Activated T-helper 17 cell treated with anti-CD3 and anti-CD28 coated beads, Interleukin-2, amount 50 U/mL, for 72 hours (primary cell): ENCODE measurements around the gene CUL9. TPM values are rescaled to one million over a fixed set of nuclear protein-coding genes. Genes with fewer than 3 reads are reported as not detected.

Experiments
- ATAC-seq: fragments of 150-1000 bp; cut with Tn5 transposase; replicated peaks from 2 replicates; pipeline ENCODE4 v1.10.0; 2021; ENCODE audit warnings: mild to moderate bottlenecking, moderate library complexity
- H3K27ac Mint-ChIP-seq: one replicate; pipeline ENCODE4 v1.8.0; 2022; ENCODE audit warnings: mixed read lengths
- H3K27me3 Mint-ChIP-seq: one replicate; pipeline ENCODE4 v1.8.0; 2022; ENCODE audit warnings: mixed read lengths
- H3K36me3 Mint-ChIP-seq: one replicate; pipeline ENCODE4 v1.8.0; 2022; ENCODE audit warnings: low read depth, mild to moderate bottlenecking, mixed read lengths
- H3K4me1 Mint-ChIP-seq: one replicate; pipeline ENCODE4 v1.8.0; 2022; ENCODE audit warnings: mixed read lengths
- H3K4me3 Mint-ChIP-seq: one replicate; pipeline ENCODE4 v1.8.0; 2022; ENCODE audit warnings: mild to moderate bottlenecking, mixed read lengths
- H3K9me3 Mint-ChIP-seq: one replicate; pipeline ENCODE4 v1.8.0; 2022; ENCODE audit warnings: mixed read lengths
- total RNA-seq, 2 donors: library from RNA; stranded (reverse); gene quantifications; one replicate each; pipeline ENCODE4 v1.2.3, GENCODE V29; 2022

Gene CUL9
- total RNA-seq, 2 donors from 2014 or later: 40.7 to 44.9 TPM

GRCh38 chr6:43163899-43164298 is 18.1 kb upstream of the CUL9 start:
- no peaks in the 10 kb centered on the region for H3K36me3 Mint-ChIP-seq
- H3K9me3 Mint-ChIP-seq: no peaks in the 10 kb centered on the region
- H3K4me1 Mint-ChIP-seq: no peaks in the 10 kb centered on the region
- no peak overlapping the region for H3K27ac Mint-ChIP-seq
- no peak overlapping the region for H3K4me3 Mint-ChIP-seq
- ATAC-seq: no peak
- no peaks in the 10 kb centered on the region for H3K27me3 Mint-ChIP-seq

- peak overlapping the region; percentile 87 for H3K4me3 Mint-ChIP-seq
- no peaks in the 10 kb centered on the region for H3K9me3 Mint-ChIP-seq
- peaks cover 23% of the 10 kb centered on the region for H3K4me1 Mint-ChIP-seq
- peak overlapping the region; percentile 92 for H3K27ac Mint-ChIP-seq
- H3K36me3 Mint-ChIP-seq: peaks cover 23% of the 10 kb centered on the region
- no peaks in the 10 kb centered on the region for H3K27me3 Mint-ChIP-seq
- peak; percentile 2 for ATAC-seq
Observed at GRCh38 chr6:43170417-43170930, 11.5 kb upstream of the CUL9 start.

GRCh38 chr6:43170931-43171706 is 10.9 kb upstream of the CUL9 start, which contains the start of gene SRF:
SRF (plus strand) TSS chr6:43171269; CDS start chr6:43171657, 388 bp downstream.
- ATAC-seq: peak; percentile 73
- Mint-ChIP-seq H3K27ac (peak within 1 kb of the TSS; percentile 97), H3K9me3 (no peaks in the 10 kb centered on the region), H3K36me3 (peaks cover 29% of the 10 kb centered on the region), H3K4me3 (peak within 1 kb of the TSS; percentile 87), H3K27me3 (no peaks in the 10 kb centered on the region), H3K4me1 (peaks cover 27% of the 10 kb centered on the region)

- peaks cover 35% of the 10 kb centered on the region for H3K36me3 Mint-ChIP-seq
- H3K9me3 Mint-ChIP-seq: no peaks in the 10 kb centered on the region
Observed at GRCh38 chr6:43171707-43172103, 10.3 kb upstream of the CUL9 start.

GRCh38 chr6:43172104-43173007 is 9.6 kb upstream of the CUL9 start:
- no peak for ATAC-seq
- Mint-ChIP-seq H3K4me1 (peaks cover 27% of the 10 kb centered on the region), H3K9me3 (no peaks in the 10 kb centered on the region), H3K27ac (peak overlapping the region; percentile 97), H3K36me3 (peaks cover 42% of the 10 kb centered on the region), H3K27me3 (no peaks in the 10 kb centered on the region), H3K4me3 (peak overlapping the region; percentile 87)

More at GRCh38 chr6:43171707-43172103, 10.3 kb upstream of the CUL9 start:
- H3K27me3 Mint-ChIP-seq: no peaks in the 10 kb centered on the region
- H3K4me3 Mint-ChIP-seq: peak overlapping the region; percentile 87
- ATAC-seq: no peak
- H3K27ac Mint-ChIP-seq: peak overlapping the region; percentile 97
- peaks cover 27% of the 10 kb centered on the region for H3K4me1 Mint-ChIP-seq

GRCh38 chr6:43173591-43174262 is 8.3 kb upstream of the CUL9 start:
- peak overlapping the region; percentile 87 for H3K4me3 Mint-ChIP-seq
- peak overlapping the region; percentile 97 for H3K27ac Mint-ChIP-seq
- H3K27me3 Mint-ChIP-seq: no peaks in the 10 kb centered on the region
- no peaks in the 10 kb centered on the region for H3K9me3 Mint-ChIP-seq
- peaks cover 55% of the 10 kb centered on the region for H3K36me3 Mint-ChIP-seq
- peaks cover 27% of the 10 kb centered on the region for H3K4me1 Mint-ChIP-seq
- no peak for ATAC-seq

- H3K27me3 Mint-ChIP-seq: no peaks in the 10 kb centered on the region
- H3K9me3 Mint-ChIP-seq: no peaks in the 10 kb centered on the region
- peak; percentile 81 for ATAC-seq
- peaks cover 27% of the 10 kb centered on the region for H3K4me1 Mint-ChIP-seq
- H3K36me3 Mint-ChIP-seq: peaks cover 63% of the 10 kb centered on the region
- H3K27ac Mint-ChIP-seq: peak overlapping the region; percentile 97
- H3K4me3 Mint-ChIP-seq: peak overlapping the region; percentile 87
Observed at GRCh38 chr6:43174263-43175112, 7.5 kb upstream of the CUL9 start.

GRCh38 chr6:43175676-43176422 is 6.1 kb upstream of the CUL9 start:
- H3K27ac Mint-ChIP-seq: peak overlapping the region; percentile 80
- H3K4me1 Mint-ChIP-seq: peaks cover 25% of the 10 kb centered on the region
- no peaks in the 10 kb centered on the region for H3K27me3 Mint-ChIP-seq
- H3K9me3 Mint-ChIP-seq: no peaks in the 10 kb centered on the region
- peak overlapping the region; percentile 87 for H3K4me3 Mint-ChIP-seq
- ATAC-seq: no peak
- peaks cover 64% of the 10 kb centered on the region for H3K36me3 Mint-ChIP-seq

- no peaks in the 10 kb centered on the region for H3K27me3 Mint-ChIP-seq
- H3K4me1 Mint-ChIP-seq: peaks cover 28% of the 10 kb centered on the region
- ATAC-seq: no peak
- H3K36me3 Mint-ChIP-seq: peaks cover 70% of the 10 kb centered on the region
- H3K4me3 Mint-ChIP-seq: no peak overlapping the region
- H3K9me3 Mint-ChIP-seq: no peaks in the 10 kb centered on the region
- peak overlapping the region; percentile 80 for H3K27ac Mint-ChIP-seq
Observed at GRCh38 chr6:43176423-43176786, 5.6 kb upstream of the CUL9 start.

GRCh38 chr6:43178150-43178549 is 3.8 kb upstream of the CUL9 start:
- ATAC-seq: no peak
- peaks cover 26% of the 10 kb centered on the region for H3K4me1 Mint-ChIP-seq
- H3K27ac Mint-ChIP-seq: peak overlapping the region; percentile 33
- no peaks in the 10 kb centered on the region for H3K9me3 Mint-ChIP-seq
- H3K36me3 Mint-ChIP-seq: peaks cover 62% of the 10 kb centered on the region
- no peak overlapping the region for H3K4me3 Mint-ChIP-seq
- no peaks in the 10 kb centered on the region for H3K27me3 Mint-ChIP-seq

GRCh38 chr6:43178951-43179830 is 2.8 kb upstream of the CUL9 start:
- H3K27me3 Mint-ChIP-seq: no peaks in the 10 kb centered on the region
- H3K4me1 Mint-ChIP-seq: peaks cover 35% of the 10 kb centered on the region

GRCh38 chr6:43180058-43180457 is 1.9 kb upstream of the CUL9 start:
- Mint-ChIP-seq H3K4me3 (no peak overlapping the region), H3K27me3 (no peaks in the 10 kb centered on the region), H3K4me1 (peaks cover 38% of the 10 kb centered on the region), H3K27ac (no peak overlapping the region), H3K9me3 (no peaks in the 10 kb centered on the region), H3K36me3 (peaks cover 64% of the 10 kb centered on the region)
- ATAC-seq: no peak

More at GRCh38 chr6:43178951-43179830, 2.8 kb upstream of the CUL9 start:
- Mint-ChIP-seq H3K27ac (no peak overlapping the region), H3K4me3 (no peak overlapping the region), H3K9me3 (no peaks in the 10 kb centered on the region), H3K36me3 (peaks cover 63% of the 10 kb centered on the region)
- no peak for ATAC-seq
